DMS153 treated with DMSO at 0.1 percent for 48 hours (cell line): Measurements from ENCODE around the gene TGM2.

ENCODE experiments used
- DNase-seq: peaks from one replicate; lab custom pipeline; 2025; ENCODE audit not compliant: unreplicated experiment; lab: John Stamatoyannopoulos, UW

Gene TGM2

GRCh38 chr20:38199501-38200390 is 34.7 kb upstream of the TGM2 start:
- no peak for DNase-seq

GRCh38 chr20:38198238-38198861 is 33.3 kb upstream of the TGM2 start:
- DNase-seq: no peak

- DNase-seq: no peak
These were observed 32.5 kb upstream of the TGM2 start for GRCh38 chr20:38197619-38198018.

- DNase-seq: no peak
These were observed 32.1 kb upstream of the TGM2 start for GRCh38 chr20:38197217-38197616.

- no peak for DNase-seq
These were observed 31.5 kb upstream of the TGM2 start for GRCh38 chr20:38196592-38196991.

- no peak for DNase-seq
These were observed 31.0 kb upstream of the TGM2 start for GRCh38 chr20:38196076-38196475.

GRCh38 chr20:38195521-38195920 is 30.5 kb upstream of the TGM2 start:
- DNase-seq: no peak

- no peak for DNase-seq
These were observed 30.0 kb upstream of the TGM2 start for GRCh38 chr20:38194971-38195504.

GRCh38 chr20:38193586-38194105 is 28.6 kb upstream of the TGM2 start:
- DNase-seq: no peak

GRCh38 chr20:38192323-38192885 is 27.3 kb upstream of the TGM2 start:
- no peak for DNase-seq

GRCh38 chr20:38191654-38192053 is 26.6 kb upstream of the TGM2 start:
- no peak for DNase-seq

- no peak for DNase-seq
These were observed 25.9 kb upstream of the TGM2 start for GRCh38 chr20:38190936-38191371.

- no peak for DNase-seq
These were observed 25.1 kb upstream of the TGM2 start for GRCh38 chr20:38190166-38190565.

- DNase-seq: no peak
These were observed 22.4 kb upstream of the TGM2 start for GRCh38 chr20:38187517-38187916.

GRCh38 chr20:38186788-38187221 is 21.7 kb upstream of the TGM2 start:
- no peak for DNase-seq

- no peak for DNase-seq
These were observed 19.0 kb upstream of the TGM2 start for GRCh38 chr20:38184101-38184500.

GRCh38 chr20:38181971-38182370 is 16.9 kb upstream of the TGM2 start:
- DNase-seq: no peak

- no peak for DNase-seq
These were observed 16.2 kb upstream of the TGM2 start for GRCh38 chr20:38181207-38181801.

- DNase-seq: no peak
These were observed 15.7 kb upstream of the TGM2 start for GRCh38 chr20:38180781-38181180.

- no peak for DNase-seq
These were observed 14.8 kb upstream of the TGM2 start for GRCh38 chr20:38179846-38180245.

GRCh38 chr20:38178581-38178980 is 13.5 kb upstream of the TGM2 start:
- no peak for DNase-seq
